Osteocyte (in vitro differentiated cells): ENCODE measurements around the gene FSTL4. TPM values are rescaled to one million over a fixed set of nuclear protein-coding genes. Genes with fewer than 3 reads are reported as not detected.

Experiments
- DNase-seq: peaks from one replicate; pipeline ENCODE4 v3.0.0; 2021; ENCODE audit warnings: mixed read lengths; ENCODE audit not compliant: unreplicated experiment; ENCODE audit errors: extremely low spot score
- H3K27ac Mint-ChIP-seq: one replicate; pipeline ENCODE4 v1.8.0; 2021; ENCODE audit warnings: mild to moderate bottlenecking, mixed read lengths; ENCODE audit not compliant: unreplicated experiment
- H3K27me3 Mint-ChIP-seq: one replicate; pipeline ENCODE4 v1.8.0; 2021; ENCODE audit warnings: mixed read lengths; ENCODE audit not compliant: unreplicated experiment
- H3K36me3 Mint-ChIP-seq: one replicate; pipeline ENCODE4 v1.8.0; 2021; ENCODE audit warnings: mixed read lengths; ENCODE audit not compliant: unreplicated experiment
- H3K4me1 Mint-ChIP-seq: one replicate; pipeline ENCODE4 v1.8.0; 2021; ENCODE audit warnings: mixed read lengths; ENCODE audit not compliant: unreplicated experiment
- H3K4me3 Mint-ChIP-seq: one replicate; pipeline ENCODE4 v1.8.0; 2021; ENCODE audit warnings: mild to moderate bottlenecking, moderate library complexity, mixed read lengths; ENCODE audit not compliant: unreplicated experiment
- H3K9me3 Mint-ChIP-seq: one replicate; pipeline ENCODE4 v1.8.0; 2021; ENCODE audit warnings: mixed read lengths; ENCODE audit not compliant: unreplicated experiment
- total RNA-seq: library from RNA; stranded (reverse); gene quantifications from 2 replicates; pipeline ENCODE4 v1.2.1, GENCODE V29; 2021
- TF ChIP-seq, protein P1 (sequence below): fragments of 200-600 bp; sonication (generic); IDR thresholded peaks from 2 replicates; pipeline ENCODE4 v1.5.0; 2021; ENCODE audit warnings: antibody characterized with exemption, mild to moderate bottlenecking, moderate library complexity

The FSTL4 gene
- total RNA-seq, 1 donor from 2014 or later = not detected

DNA sequence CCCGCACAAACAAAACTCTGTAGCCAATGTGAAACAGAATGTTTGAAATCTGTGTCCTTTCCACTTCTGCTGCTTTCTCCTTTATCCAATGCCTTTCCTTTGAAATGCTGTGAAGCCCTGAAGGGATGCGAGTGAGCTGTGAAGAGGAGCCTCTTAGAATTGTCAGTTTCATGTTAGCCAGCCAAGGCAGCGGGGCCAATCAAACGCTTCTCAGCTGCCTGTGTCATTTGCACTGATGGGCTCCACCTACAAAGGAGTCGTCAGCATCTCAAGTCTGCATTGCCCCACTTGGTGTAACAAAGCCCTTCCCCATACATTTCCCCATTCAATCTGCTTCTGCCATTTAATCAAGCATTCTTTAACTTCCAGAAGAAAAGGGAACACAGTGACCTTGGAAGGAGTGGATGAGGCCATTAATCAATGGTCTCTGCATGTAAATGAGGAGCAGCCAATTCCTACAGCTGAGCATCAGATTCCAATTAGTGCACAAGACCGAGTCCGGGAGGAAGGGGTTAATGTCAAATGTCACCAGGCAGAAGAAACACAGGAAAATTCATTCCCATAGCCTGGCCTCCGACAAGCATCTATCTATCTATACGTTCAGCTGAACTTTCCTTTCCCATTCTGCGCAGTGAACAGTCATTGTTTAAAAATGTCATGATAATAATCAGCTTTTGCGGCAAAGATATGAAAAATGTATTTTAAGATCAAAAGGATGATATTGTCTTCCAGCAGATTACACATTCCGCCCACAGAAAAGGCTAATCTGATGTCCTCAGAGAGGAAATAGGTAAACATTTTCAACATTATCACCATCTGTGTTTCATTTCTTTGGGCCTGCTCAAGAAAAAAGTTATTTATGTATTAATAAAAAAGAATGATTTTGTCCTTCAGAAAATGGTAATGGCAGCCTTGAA, 154.6 kb downstream of the FSTL4 start:
- H3K27ac Mint-ChIP-seq = no peak overlapping the region
- TF ChIP-seq, protein P1, sequence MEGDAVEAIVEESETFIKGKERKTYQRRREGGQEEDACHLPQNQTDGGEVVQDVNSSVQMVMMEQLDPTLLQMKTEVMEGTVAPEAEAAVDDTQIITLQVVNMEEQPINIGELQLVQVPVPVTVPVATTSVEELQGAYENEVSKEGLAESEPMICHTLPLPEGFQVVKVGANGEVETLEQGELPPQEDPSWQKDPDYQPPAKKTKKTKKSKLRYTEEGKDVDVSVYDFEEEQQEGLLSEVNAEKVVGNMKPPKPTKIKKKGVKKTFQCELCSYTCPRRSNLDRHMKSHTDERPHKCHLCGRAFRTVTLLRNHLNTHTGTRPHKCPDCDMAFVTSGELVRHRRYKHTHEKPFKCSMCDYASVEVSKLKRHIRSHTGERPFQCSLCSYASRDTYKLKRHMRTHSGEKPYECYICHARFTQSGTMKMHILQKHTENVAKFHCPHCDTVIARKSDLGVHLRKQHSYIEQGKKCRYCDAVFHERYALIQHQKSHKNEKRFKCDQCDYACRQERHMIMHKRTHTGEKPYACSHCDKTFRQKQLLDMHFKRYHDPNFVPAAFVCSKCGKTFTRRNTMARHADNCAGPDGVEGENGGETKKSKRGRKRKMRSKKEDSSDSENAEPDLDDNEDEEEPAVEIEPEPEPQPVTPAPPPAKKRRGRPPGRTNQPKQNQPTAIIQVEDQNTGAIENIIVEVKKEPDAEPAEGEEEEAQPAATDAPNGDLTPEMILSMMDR = no peak
- H3K4me3 Mint-ChIP-seq = no peak overlapping the region
- H3K36me3 Mint-ChIP-seq = no peaks in the 10 kb centered on the region
- H3K9me3 Mint-ChIP-seq = no peaks in the 10 kb centered on the region
- peaks cover 6% of the 10 kb centered on the region for H3K4me1 Mint-ChIP-seq
- DNase-seq = no peak
- peaks cover 10% of the 10 kb centered on the region for H3K27me3 Mint-ChIP-seq

GRCh38 chr5:133456933-133457402, 155.4 kb downstream of the FSTL4 start:
- TF ChIP-seq, protein P1 = no peak
- Mint-ChIP-seq H3K36me3 (no peaks in the 10 kb centered on the region), H3K27me3 (peaks cover 10% of the 10 kb centered on the region), H3K9me3 (no peaks in the 10 kb centered on the region), H3K27ac (no peak overlapping the region), H3K4me3 (no peak overlapping the region), H3K4me1 (peaks cover 6% of the 10 kb centered on the region)
- no peak for DNase-seq

- H3K27ac Mint-ChIP-seq = no peak overlapping the region
- H3K4me1 Mint-ChIP-seq = peaks cover 6% of the 10 kb centered on the region
Measured at GRCh38 chr5:133455676-133456075, 156.7 kb downstream of the FSTL4 start.

DNA sequence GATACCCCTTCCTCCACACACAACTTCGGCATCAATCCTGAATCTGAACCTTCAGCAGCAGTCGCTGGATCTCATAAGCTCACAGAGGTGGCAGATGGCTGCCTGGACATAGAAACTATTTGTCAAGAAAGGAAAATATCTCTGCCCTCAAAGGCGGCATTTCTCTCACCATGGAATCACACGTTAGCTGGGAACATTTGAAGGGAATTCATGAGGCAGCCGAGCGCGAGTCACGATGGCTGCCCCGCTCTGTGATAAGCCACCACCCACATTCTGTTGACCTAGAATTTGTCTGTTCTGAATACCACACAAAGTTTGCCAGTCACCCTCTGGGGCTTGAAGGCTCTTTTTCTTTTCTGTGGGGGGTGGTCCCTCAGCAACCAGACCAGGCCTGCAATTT, 157.9 kb downstream of the FSTL4 start:
- TF ChIP-seq, protein P1 = no peak
- Mint-ChIP-seq H3K36me3 (no peaks in the 10 kb centered on the region), H3K4me3 (no peak overlapping the region), H3K4me1 (peaks cover 1% of the 10 kb centered on the region), H3K9me3 (no peaks in the 10 kb centered on the region), H3K27ac (no peak overlapping the region), H3K27me3 (peaks cover 18% of the 10 kb centered on the region)
- no peak for DNase-seq

More at GRCh38 chr5:133455676-133456075, 156.7 kb downstream of the FSTL4 start:
- Mint-ChIP-seq H3K36me3 (no peaks in the 10 kb centered on the region), H3K27me3 (peaks cover 16% of the 10 kb centered on the region), H3K4me3 (no peak overlapping the region), H3K9me3 (no peaks in the 10 kb centered on the region)
- TF ChIP-seq, protein P1 = no peak
- DNase-seq = no peak

DNA sequence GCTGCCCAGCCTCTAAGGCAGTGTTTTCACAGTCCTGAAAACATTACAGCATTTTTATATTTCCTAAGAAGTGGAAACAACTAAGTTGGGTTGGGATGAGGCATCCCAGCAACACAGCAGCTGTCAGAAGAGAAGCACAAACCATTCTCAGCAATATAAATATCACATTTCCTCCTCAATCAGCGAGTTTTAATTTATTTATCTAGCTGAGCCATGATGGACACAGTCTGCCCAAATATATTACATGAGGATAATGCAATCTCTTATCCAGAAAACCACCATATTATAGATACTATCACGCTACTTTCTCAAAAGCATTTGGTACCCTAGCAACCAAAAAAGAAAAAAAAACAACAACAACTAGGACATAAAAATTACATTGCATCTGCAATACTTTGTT, 158.5 kb downstream of the FSTL4 start:
- H3K4me1 Mint-ChIP-seq = no peaks in the 10 kb centered on the region
- H3K27me3 Mint-ChIP-seq = peaks cover 18% of the 10 kb centered on the region
- TF ChIP-seq, protein P1 = no peak
- no peak overlapping the region for H3K4me3 Mint-ChIP-seq
- DNase-seq = no peak
- H3K27ac Mint-ChIP-seq = no peak overlapping the region
- no peaks in the 10 kb centered on the region for H3K9me3 Mint-ChIP-seq
- H3K36me3 Mint-ChIP-seq = no peaks in the 10 kb centered on the region
